HEK293 (cell line): ENCODE results near the gene SLC19A1.

ENCODE experiments used
- CTCF ChIA-PET: fragments of 350-600 bp; formaldehyde crosslinking; extraction: SDS; loops from one replicate; lab custom pipeline; 2021; ENCODE audit warnings: antibody characterized with exemption; lab: Yijun Ruan, JAX
- POLR2A ChIA-PET: fragments of 300-600 bp; formaldehyde crosslinking; extraction: SDS; loops from one replicate; lab custom pipeline; 2020; ENCODE audit warnings: antibody characterized with exemption, inconsistent platforms; lab: Yijun Ruan, JAX
- H3K27ac ChIP-seq: fragments of 200-500 bp; sonication (Bioruptor generic); 2 replicates; pipeline ENCODE4 v1.5.1; 2014; ENCODE audit warnings: low read depth, low read length, control low read depth, inconsistent platforms; ENCODE audit errors: extremely low read depth
- H3K36me3 ChIP-seq, 2 experiments: fragments of 200-500 bp in 1 of 2; sonication (Bioruptor generic) in 1 of 2; 1 replicate in 1 of 2; 2 replicates in 1 of 2; pipeline ENCODE4 v1.5.1; 2014 to 2017; ENCODE audit warnings: inconsistent platforms in 2 of 2, low read length in 2 of 2; ENCODE audit not compliant: control insufficient read depth in 2 of 2, insufficient read depth in 1 of 2
- H3K4me1 ChIP-seq: fragments of 200-500 bp; sonication (Bioruptor generic); 2 replicates; pipeline ENCODE4 v1.5.1; 2014; ENCODE audit warnings: mild to moderate bottlenecking, low read length, inconsistent platforms; ENCODE audit not compliant: control insufficient read depth, insufficient read depth
- H3K4me3 ChIP-seq: 2 replicates; pipeline ENCODE4 v1.5.1; 2011; ENCODE audit warnings: low read depth, mild to moderate bottlenecking, control low read depth, low read length, moderate library complexity
- H3K9me3 ChIP-seq: fragments of 200-500 bp; sonication (Bioruptor generic); 2 replicates; pipeline ENCODE4 v1.5.1; 2014; ENCODE audit warnings: low read depth, low read length, inconsistent platforms; ENCODE audit not compliant: control insufficient read depth, insufficient read depth
- PRDM2 ChIP-seq: fragments of 450-650 bp; formaldehyde crosslinking; IDR thresholded peaks from 2 replicates; pipeline ENCODE4 v1.5.1; 2016; ENCODE audit warnings: missing biosample characterization, missing genetic modification characterization, borderline replicate concordance
- SCRT2 ChIP-seq: fragments of 450-650 bp; formaldehyde crosslinking; IDR thresholded peaks from 2 replicates; pipeline ENCODE4 v1.5.1; 2016; ENCODE audit warnings: missing biosample characterization, missing genetic modification characterization
- ZNF18 ChIP-seq: fragments of 450-650 bp; formaldehyde crosslinking; IDR thresholded peaks from 2 replicates; pipeline ENCODE4 v1.5.1; 2016; ENCODE audit warnings: missing biosample characterization, missing genetic modification characterization
- ZNF37A ChIP-seq: fragments of 450-650 bp; IDR thresholded peaks from 2 replicates; pipeline ENCODE4 v1.5.1; 2018; ENCODE audit warnings: missing biosample characterization, missing genetic modification characterization
- ZNF677 ChIP-seq: fragments of 450-650 bp; IDR thresholded peaks from 2 replicates; pipeline ENCODE4 v1.5.0; 2018; ENCODE audit warnings: missing biosample characterization, mild to moderate bottlenecking, missing genetic modification characterization, moderate library complexity
- ZSCAN5A ChIP-seq: fragments of 450-650 bp; formaldehyde crosslinking; IDR thresholded peaks from 2 replicates; pipeline ENCODE4 v1.5.1; 2016; ENCODE audit warnings: missing biosample characterization, missing genetic modification characterization
- TF ChIP-seq, protein P1 (sequence below): fragments of 450-650 bp; formaldehyde crosslinking; conservative IDR thresholded peaks from 2 replicates; pipeline ENCODE4 v1.5.1; 2016; ENCODE audit warnings: low read depth, missing biosample characterization, missing genetic modification characterization
- TF ChIP-seq, protein P2 (sequence below): fragments of 450-650 bp; formaldehyde crosslinking; IDR thresholded peaks from 2 replicates; pipeline ENCODE4 v1.5.1; 2016; ENCODE audit warnings: missing biosample characterization, missing genetic modification characterization
- TF ChIP-seq, protein P3 (sequence below): fragments of 450-650 bp; formaldehyde crosslinking; IDR thresholded peaks from 2 replicates; pipeline ENCODE4 v1.5.1; 2016; ENCODE audit warnings: missing biosample characterization, missing genetic modification characterization

Gene SLC19A1

DNA sequence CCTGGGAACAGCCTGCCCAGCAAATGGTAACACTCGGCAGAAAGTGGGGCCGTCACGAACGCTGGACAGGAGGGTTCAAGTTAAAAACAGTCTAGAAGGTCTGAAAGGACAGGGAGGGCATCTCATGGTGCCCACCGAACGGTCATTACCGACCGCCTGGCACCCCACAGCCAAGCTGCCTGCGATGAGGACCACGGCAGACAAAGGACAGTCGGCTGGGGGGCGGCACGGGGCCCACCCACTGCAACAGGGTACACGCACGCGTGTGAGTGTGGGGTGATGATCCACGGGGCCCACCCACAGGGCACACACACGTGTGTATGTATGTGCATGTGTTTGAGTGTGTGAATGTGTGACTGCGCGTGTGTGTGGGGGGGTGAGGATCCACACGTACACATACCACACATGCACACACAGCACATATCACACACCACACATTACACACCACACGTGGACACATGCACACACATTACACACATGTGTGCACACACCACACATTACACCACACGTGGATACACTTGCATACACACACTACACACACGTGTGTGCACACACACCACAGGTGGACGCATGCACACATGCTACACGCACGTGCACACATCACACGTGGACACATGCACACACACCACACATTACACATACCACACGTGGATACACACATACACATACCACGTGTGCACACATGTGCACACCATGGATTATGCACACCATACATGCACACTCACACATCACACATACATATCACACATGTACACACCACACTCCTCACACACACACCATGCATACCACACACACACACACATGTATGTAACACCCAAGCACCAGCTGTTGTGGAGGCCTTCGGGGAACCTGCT is 63.2 kb downstream of the SLC19A1 start:
- Histone ChIP-seq H3K27ac (no peak overlapping the region), H3K9me3 (no peaks in the 10 kb centered on the region), H3K36me3 (peaks cover 3 to 71% of the 10 kb centered on the region in 2 experiments; a peak in 2 of 3 replicates), H3K4me1 (no peaks in the 10 kb centered on the region), H3K4me3 (no peak overlapping the region)
- ChIA-PET POLR2A (interaction anchor here (0.6 kb wide), 1 partner anchor 1837 kb away, joined by 3 read pairs; no protein-coding TSS in a partner anchor), CTCF (interaction anchor here (0.6 to 2.7 kb wide), 8 partner anchors 15 to 340 kb away, joined by 3 to 8 read pairs (median 4); no protein-coding TSS in a partner anchor)
- TF ChIP-seq, protein P1, sequence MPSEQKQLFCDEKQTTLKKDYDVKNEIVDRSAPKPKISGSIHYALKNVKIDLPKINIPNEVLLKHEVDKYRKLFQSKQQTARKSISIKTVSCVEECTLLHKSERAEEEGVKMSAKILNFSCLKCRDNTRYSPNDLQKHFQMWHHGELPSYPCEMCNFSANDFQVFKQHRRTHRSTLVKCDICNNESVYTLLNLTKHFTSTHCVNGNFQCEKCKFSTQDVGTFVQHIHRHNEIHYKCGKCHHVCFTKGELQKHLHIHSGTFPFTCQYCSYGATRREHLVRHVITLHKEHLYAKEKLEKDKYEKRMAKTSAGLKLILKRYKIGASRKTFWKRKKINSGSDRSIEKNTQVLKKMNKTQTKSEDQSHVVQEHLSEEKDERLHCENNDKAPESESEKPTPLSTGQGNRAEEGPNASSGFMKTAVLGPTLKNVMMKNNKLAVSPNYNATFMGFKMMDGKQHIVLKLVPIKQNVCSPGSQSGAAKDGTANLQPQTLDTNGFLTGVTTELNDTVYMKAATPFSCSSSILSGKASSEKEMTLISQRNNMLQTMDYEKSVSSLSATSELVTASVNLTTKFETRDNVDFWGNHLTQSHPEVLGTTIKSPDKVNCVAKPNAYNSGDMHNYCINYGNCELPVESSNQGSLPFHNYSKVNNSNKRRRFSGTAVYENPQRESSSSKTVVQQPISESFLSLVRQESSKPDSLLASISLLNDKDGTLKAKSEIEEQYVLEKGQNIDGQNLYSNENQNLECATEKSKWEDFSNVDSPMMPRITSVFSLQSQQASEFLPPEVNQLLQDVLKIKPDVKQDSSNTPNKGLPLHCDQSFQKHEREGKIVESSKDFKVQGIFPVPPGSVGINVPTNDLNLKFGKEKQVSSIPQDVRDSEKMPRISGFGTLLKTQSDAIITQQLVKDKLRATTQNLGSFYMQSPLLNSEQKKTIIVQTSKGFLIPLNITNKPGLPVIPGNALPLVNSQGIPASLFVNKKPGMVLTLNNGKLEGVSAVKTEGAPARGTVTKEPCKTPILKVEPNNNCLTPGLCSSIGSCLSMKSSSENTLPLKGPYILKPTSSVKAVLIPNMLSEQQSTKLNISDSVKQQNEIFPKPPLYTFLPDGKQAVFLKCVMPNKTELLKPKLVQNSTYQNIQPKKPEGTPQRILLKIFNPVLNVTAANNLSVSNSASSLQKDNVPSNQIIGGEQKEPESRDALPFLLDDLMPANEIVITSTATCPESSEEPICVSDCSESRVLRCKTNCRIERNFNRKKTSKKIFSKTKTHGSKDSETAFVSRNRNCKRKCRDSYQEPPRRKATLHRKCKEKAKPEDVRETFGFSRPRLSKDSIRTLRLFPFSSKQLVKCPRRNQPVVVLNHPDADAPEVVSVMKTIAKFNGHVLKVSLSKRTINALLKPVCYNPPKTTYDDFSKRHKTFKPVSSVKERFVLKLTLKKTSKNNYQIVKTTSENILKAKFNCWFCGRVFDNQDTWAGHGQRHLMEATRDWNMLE (tag by site-specific recombination): no peak
- no peak for TF ChIP-seq ZNF677 (tag by site-specific recombination)
- no peak for TF ChIP-seq ZNF37A (tag by site-specific recombination)
- TF ChIP-seq, protein P2, sequence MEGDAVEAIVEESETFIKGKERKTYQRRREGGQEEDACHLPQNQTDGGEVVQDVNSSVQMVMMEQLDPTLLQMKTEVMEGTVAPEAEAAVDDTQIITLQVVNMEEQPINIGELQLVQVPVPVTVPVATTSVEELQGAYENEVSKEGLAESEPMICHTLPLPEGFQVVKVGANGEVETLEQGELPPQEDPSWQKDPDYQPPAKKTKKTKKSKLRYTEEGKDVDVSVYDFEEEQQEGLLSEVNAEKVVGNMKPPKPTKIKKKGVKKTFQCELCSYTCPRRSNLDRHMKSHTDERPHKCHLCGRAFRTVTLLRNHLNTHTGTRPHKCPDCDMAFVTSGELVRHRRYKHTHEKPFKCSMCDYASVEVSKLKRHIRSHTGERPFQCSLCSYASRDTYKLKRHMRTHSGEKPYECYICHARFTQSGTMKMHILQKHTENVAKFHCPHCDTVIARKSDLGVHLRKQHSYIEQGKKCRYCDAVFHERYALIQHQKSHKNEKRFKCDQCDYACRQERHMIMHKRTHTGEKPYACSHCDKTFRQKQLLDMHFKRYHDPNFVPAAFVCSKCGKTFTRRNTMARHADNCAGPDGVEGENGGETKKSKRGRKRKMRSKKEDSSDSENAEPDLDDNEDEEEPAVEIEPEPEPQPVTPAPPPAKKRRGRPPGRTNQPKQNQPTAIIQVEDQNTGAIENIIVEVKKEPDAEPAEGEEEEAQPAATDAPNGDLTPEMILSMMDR (tag by site-specific recombination): no peak
- peak; percentile 22; the same call in 1 of the 2 replicates for TF ChIP-seq SCRT2 (tag by site-specific recombination)
- 0 out of 2 replicates have a peak, but pooled peaks have one; percentile 12 for TF ChIP-seq ZSCAN5A
- peak; percentile 98 for TF ChIP-seq ZNF18 (tag by site-specific recombination)
- TF ChIP-seq, protein P3, sequence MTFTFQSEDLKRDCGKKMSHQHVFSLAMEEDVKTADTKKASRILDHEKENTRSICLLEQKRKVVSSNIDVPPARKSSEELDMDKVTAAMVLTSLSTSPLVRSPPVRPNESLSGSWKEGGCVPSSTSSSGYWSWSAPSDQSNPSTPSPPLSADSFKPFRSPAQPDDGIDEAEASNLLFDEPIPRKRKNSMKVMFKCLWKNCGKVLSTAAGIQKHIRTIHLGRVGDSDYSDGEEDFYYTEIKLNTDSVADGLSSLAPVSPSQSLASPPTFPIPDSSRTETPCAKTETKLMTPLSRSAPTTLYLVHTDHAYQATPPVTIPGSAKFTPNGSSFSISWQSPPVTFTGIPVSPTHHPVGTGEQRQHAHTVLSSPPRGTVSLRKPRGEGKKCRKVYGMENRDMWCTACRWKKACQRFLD (tag by site-specific recombination): 0 out of 2 replicates have a peak, but pooled peaks have one; percentile 31
- TF ChIP-seq PRDM2 (tag by site-specific recombination): 0 out of 2 replicates have a peak, but pooled peaks have one; percentile 89
